Fibroblast of skin of abdomen (primary cell): ENCODE results near the gene LRCH1.

Experiments used
- DNase-seq: peaks from one replicate; pipeline ENCODE4 v3.0.0-alpha.2; 2013

Gene LRCH1

GRCh38 chr13:46535002-46535401 lies 18.0 kb upstream of the LRCH1 start:
- no peak for DNase-seq

- peak; percentile 20 for DNase-seq
Observed at GRCh38 chr13:46535825-46536224, 17.1 kb upstream of the LRCH1 start.

- DNase-seq, result no peak
Observed at GRCh38 chr13:46536341-46536740, 16.6 kb upstream of the LRCH1 start.

- no peak for DNase-seq
Observed at GRCh38 chr13:46539231-46539630, 13.7 kb upstream of the LRCH1 start.

- no peak for DNase-seq
Observed at GRCh38 chr13:46541210-46541609, 11.8 kb upstream of the LRCH1 start.

GRCh38 chr13:46542833-46543232 lies 10.1 kb upstream of the LRCH1 start:
- DNase-seq, result no peak

GRCh38 chr13:46543287-46543686 lies 9.7 kb upstream of the LRCH1 start:
- DNase-seq, result no peak

GRCh38 chr13:46544208-46544607 lies 8.8 kb upstream of the LRCH1 start:
- DNase-seq, result no peak

GRCh38 chr13:46544811-46545210 lies 8.2 kb upstream of the LRCH1 start:
- no peak for DNase-seq

GRCh38 chr13:46546084-46546768 lies 6.7 kb upstream of the LRCH1 start:
- DNase-seq, result no peak

- no peak for DNase-seq
Observed at GRCh38 chr13:46550822-46551221, 2.1 kb upstream of the LRCH1 start.

- DNase-seq, result peak; percentile 72
Observed at GRCh38 chr13:46551410-46552302, 1.3 kb upstream of the LRCH1 start.

GRCh38 chr13:46552303-46552682 lies 677 bp upstream of the LRCH1 start:
- DNase-seq, result no peak

GRCh38 chr13:46553521-46553885 lies 533 bp downstream of the LRCH1 start:
- no peak for DNase-seq

- peak; percentile 83 for DNase-seq
Observed at GRCh38 chr13:46553886-46554858, 1.2 kb downstream of the LRCH1 start.

GRCh38 chr13:46554951-46555350 lies 2.0 kb downstream of the LRCH1 start:
- no peak for DNase-seq

GRCh38 chr13:46555722-46556417 lies 2.9 kb downstream of the LRCH1 start:
- no peak for DNase-seq

GRCh38 chr13:46556418-46556779 lies 3.4 kb downstream of the LRCH1 start:
- no peak for DNase-seq

- DNase-seq, result peak; percentile 30
Observed at GRCh38 chr13:46559272-46559805, 6.4 kb downstream of the LRCH1 start.

GRCh38 chr13:46560778-46561177 lies 7.8 kb downstream of the LRCH1 start:
- DNase-seq, result no peak

GRCh38 chr13:46561286-46561685 lies 8.3 kb downstream of the LRCH1 start:
- no peak for DNase-seq

GRCh38 chr13:46561691-46562090 lies 8.7 kb downstream of the LRCH1 start:
- DNase-seq, result no peak
